ENCODE measurements around the gene SPRYD4. TPM values are rescaled to one million over a fixed set of nuclear protein-coding genes. Genes with fewer than 3 reads are reported as not detected.

Gene SPRYD4
- total RNA-seq, 1 donor from 2014 or later: 6.0 TPM

DNA sequence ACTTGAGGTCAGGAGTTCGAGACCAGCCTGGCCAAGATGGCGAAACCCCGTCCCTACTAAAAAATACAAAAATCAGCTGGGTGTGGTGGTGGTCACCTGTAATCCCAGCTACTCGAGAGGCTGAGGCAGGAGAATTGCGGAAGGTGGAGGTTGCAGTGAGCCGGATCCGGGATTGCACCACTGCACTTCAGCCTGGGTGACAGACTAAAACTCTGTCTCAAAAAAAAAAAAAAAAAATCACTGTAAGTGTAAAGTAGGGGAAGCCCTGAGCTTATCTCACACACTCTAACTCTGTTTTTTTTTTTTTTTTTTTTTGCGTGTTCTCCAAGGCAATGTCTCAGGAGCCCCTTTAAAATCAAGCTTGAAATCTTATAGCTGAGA is 52.8 kb downstream of the SPRYD4 start:
- Mint-ChIP-seq H3K4me3 (peak overlapping the region; percentile 81), H3K4me1 (peaks cover 42% of the 10 kb centered on the region), H3K27me3 (ENCODE audit: low read depth) (no peaks in the 10 kb centered on the region), H3K9me3 (no peaks in the 10 kb centered on the region), H3K27ac (peak overlapping the region; percentile 98), H3K36me3 (no peaks in the 10 kb centered on the region)
- no peak for DNase-seq (ENCODE audit: low spot score in 2 of 2, unreplicated experiment in 2 of 2)
- TF ChIP-seq, protein P1, sequence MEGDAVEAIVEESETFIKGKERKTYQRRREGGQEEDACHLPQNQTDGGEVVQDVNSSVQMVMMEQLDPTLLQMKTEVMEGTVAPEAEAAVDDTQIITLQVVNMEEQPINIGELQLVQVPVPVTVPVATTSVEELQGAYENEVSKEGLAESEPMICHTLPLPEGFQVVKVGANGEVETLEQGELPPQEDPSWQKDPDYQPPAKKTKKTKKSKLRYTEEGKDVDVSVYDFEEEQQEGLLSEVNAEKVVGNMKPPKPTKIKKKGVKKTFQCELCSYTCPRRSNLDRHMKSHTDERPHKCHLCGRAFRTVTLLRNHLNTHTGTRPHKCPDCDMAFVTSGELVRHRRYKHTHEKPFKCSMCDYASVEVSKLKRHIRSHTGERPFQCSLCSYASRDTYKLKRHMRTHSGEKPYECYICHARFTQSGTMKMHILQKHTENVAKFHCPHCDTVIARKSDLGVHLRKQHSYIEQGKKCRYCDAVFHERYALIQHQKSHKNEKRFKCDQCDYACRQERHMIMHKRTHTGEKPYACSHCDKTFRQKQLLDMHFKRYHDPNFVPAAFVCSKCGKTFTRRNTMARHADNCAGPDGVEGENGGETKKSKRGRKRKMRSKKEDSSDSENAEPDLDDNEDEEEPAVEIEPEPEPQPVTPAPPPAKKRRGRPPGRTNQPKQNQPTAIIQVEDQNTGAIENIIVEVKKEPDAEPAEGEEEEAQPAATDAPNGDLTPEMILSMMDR (IDR thresholded peaks at IDR 0.05; ENCODE audit: unreplicated experiment): no peak

DNA sequence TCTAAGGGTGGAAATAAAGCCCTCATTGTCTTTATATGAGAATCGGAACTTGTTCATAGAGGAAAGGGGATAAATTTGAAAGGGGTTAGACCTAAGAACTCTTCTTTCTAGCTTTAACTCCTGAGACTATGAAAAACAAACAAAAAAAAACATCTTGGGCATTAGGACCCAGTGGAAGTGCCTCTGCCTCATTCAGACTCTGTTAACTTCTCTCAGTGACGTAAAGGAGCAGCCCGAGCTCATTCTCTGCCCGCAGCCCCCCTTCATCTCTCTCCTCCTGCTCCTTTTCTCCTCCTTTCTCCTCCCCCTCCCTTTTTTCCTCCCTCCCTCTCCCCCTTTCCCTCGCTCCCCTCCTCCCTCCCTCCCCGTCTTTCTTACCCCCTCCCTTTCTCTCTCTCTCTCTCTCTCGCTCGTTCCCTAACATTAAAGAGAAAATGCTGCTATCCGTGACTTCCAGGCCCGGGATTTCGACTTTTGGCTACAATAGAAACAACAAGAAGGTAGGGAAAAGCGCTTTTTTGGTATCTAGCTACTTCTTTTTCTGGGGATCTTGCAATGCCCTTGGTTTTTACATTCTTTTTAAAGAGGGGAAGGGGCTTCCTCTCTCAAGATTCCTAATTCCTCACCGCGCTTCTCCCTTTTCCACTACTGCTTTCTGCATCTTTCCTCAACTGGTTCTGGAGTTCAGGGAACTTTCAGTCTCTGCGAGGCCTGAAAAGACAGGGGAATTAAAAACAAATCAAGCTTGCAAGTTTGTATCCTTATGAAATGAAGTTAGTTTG is 53.4 kb downstream of the SPRYD4 start, which contains the start of gene RBMS2:
TSS of gene RBMS2 (plus strand) at position 231 of the 782 bp plus-strand sequence. CDS start at position 435, 204 bp downstream.
- TF ChIP-seq, protein P1 (IDR thresholded peaks at IDR 0.05; ENCODE audit: unreplicated experiment): no peak
- Mint-ChIP-seq H3K9me3 (no peaks in the 10 kb centered on the region), H3K4me3 (peak within 1 kb of the TSS; percentile 81), H3K27me3 (ENCODE audit: low read depth) (no peaks in the 10 kb centered on the region), H3K36me3 (no peaks in the 10 kb centered on the region), H3K4me1 (peaks cover 48% of the 10 kb centered on the region), H3K27ac (peak within 1 kb of the TSS; percentile 98)
- peak; percentile 61 for DNase-seq (ENCODE audit: low spot score in 2 of 2, unreplicated experiment in 2 of 2)

DNA sequence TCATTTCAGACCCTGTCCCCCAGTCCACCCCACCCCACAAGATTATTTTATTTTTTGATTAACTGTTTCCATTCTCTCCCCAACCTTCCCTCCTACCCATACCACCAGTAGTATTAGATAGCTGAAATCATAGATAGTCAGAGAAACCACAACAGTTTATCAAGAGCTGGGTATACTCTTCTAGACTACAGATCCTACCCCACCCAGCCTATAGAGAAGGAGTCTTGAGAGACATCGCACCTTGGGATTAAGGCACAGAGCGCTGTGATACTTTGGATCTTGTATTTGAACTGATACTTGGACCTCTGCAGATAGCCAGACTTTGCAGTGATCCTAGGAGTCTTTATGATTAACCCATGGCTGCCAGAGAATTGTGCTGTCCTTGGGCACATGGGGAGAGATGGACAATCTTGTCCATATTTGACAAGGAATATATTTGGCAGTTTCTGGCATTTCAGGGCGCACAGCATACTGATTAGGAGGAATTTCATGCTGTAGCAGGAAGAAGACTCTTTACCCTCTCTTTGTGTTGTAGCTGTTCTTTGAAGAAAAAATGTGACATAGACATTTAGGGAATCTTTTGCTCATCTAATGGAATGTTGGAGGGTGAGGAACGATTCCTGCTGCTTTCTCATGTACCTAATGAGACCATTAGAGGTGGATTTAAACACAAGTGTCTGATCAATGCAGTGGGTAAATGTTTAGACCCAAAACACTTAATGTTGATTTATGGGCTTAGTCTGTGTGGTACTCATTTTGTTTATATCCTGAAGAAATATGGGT is 54.2 kb downstream of the SPRYD4 start:
- no peaks in the 10 kb centered on the region for H3K9me3 Mint-ChIP-seq
- no peaks in the 10 kb centered on the region for H3K36me3 Mint-ChIP-seq
- peak overlapping the region; percentile 98 for H3K27ac Mint-ChIP-seq
- peaks cover 52% of the 10 kb centered on the region for H3K4me1 Mint-ChIP-seq
- TF ChIP-seq, protein P1 (IDR thresholded peaks at IDR 0.05; ENCODE audit: unreplicated experiment): no peak
- peak overlapping the region; percentile 81 for H3K4me3 Mint-ChIP-seq
- no peaks in the 10 kb centered on the region for H3K27me3 Mint-ChIP-seq (ENCODE audit: low read depth)
- DNase-seq (ENCODE audit: low spot score in 2 of 2, unreplicated experiment in 2 of 2): no peak

DNA sequence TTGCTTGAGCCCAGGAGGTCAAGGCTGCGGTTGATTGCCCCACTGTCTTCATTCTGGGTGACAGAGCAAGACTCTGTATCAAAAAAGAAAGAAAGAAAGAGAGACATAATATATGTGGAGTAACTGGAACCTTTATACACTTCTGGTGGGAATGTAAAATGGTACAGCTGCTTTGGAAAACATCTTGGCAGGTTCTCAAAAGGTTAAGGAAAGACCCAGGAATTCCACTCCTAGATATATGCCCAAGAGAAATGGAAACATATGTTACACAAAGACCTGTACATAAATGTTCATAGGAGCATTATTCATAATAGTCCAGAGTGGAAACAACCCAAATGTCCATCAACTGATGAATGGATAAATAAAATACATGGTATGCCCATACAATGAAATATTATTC is 60.5 kb downstream of the SPRYD4 start:
- peak overlapping the region; percentile 100 for H3K27ac Mint-ChIP-seq
- no peak for DNase-seq (ENCODE audit: low spot score in 2 of 2, unreplicated experiment in 2 of 2)
- H3K4me1 Mint-ChIP-seq: peaks cover 18% of the 10 kb centered on the region
- TF ChIP-seq, protein P1 (IDR thresholded peaks at IDR 0.05; ENCODE audit: unreplicated experiment): no peak
- no peaks in the 10 kb centered on the region for H3K27me3 Mint-ChIP-seq (ENCODE audit: low read depth)
- no peak overlapping the region for H3K4me3 Mint-ChIP-seq
- no peaks in the 10 kb centered on the region for H3K9me3 Mint-ChIP-seq
- H3K36me3 Mint-ChIP-seq: peaks cover 6% of the 10 kb centered on the region

Other genes starting within 250 kb of the SPRYD4 start
- gene RNF41, start 246.7 kb upstream of the SPRYD4 start, total RNA-seq: 47.1 to 49.6 TPM (median 48.1 TPM) in 3 replicates
- 23.5 to 24.4 TPM (median 23.7 TPM) in 3 replicates for gene NABP2, start 244.2 kb upstream of the SPRYD4 start, total RNA-seq
- gene SLC39A5, start 238.5 kb upstream of the SPRYD4 start, total RNA-seq: 0.76 to 1.3 TPM (median 1.1 TPM) in 3 replicates
- gene ANKRD52, start 210.2 kb upstream of the SPRYD4 start, total RNA-seq: 60.7 to 63.2 TPM (median 63.1 TPM) in 3 replicates
- 11.0 to 15.3 TPM (median 12.5 TPM) in 3 replicates for gene COQ10A, start 201.6 kb upstream of the SPRYD4 start, total RNA-seq
- gene CS, start 168.2 kb upstream of the SPRYD4 start, total RNA-seq: 167 to 195 TPM (median 194 TPM) in 3 replicates
- 164 to 174 TPM (median 171 TPM) in 3 replicates for gene CNPY2, start 152.6 kb upstream of the SPRYD4 start, total RNA-seq
- 60.9 to 76.8 TPM (median 66.4 TPM) in 3 replicates for gene PAN2, start 134.6 kb upstream of the SPRYD4 start, total RNA-seq
- 0.51 to 0.76 TPM (median 0.72 TPM) in 3 replicates for gene IL23A, start 129.7 kb upstream of the SPRYD4 start, total RNA-seq
- 178 to 188 TPM (median 180 TPM) in 3 replicates for gene STAT2, start 108.5 kb upstream of the SPRYD4 start, total RNA-seq
- gene APOF, start 105.7 kb upstream of the SPRYD4 start, total RNA-seq: not detected in 3 replicates
- 26.3 to 27.9 TPM (median 27.6 TPM) in 3 replicates for gene TIMELESS, start 19.2 kb upstream of the SPRYD4 start, total RNA-seq
- gene MIP, start 13.9 kb upstream of the SPRYD4 start, total RNA-seq: not detected in 3 replicates
- 2.2 to 2.9 TPM (median 2.9 TPM) in 3 replicates for gene GLS2, start 19.6 kb downstream of the SPRYD4 start, total RNA-seq
- 78.0 to 89.3 TPM (median 84.3 TPM) in 3 replicates for gene RBMS2, start 53.2 kb downstream of the SPRYD4 start, total RNA-seq
- gene BAZ2A, start 161.7 kb downstream of the SPRYD4 start, total RNA-seq: 99.4 to 107 TPM (median 105 TPM) in 3 replicates
- gene ATP5F1B, start 177.4 kb downstream of the SPRYD4 start, total RNA-seq: 361 to 391 TPM (median 387 TPM) in 3 replicates
- 155 to 161 TPM (median 157 TPM) in 3 replicates for gene PTGES3, start 219.7 kb downstream of the SPRYD4 start, total RNA-seq

All from mesothelial cell of epicardium (in vitro differentiated cells).